HG03565 (cell line): ENCODE results near the gene LMNB1.
A peak's percentile ranks its signal among the peaks of the same experiment; 100 is the strongest.
"Not testable (repeated sequence)": the region's sequence is repeated elsewhere in the genome, so short reads cannot be mapped to it uniquely, and the experiment has no call there.

Experiments used
- ATAC-seq: cut with Tn5 transposase; IDR thresholded peaks from one replicate; pipeline ENCODE4 v1.9.1; 2021; ENCODE audit warnings: mild to moderate bottlenecking, moderate library complexity; ENCODE audit not compliant: unreplicated experiment

Gene LMNB1

GRCh38 chr5:126818736-126819135 is 41.8 kb downstream of the LMNB1 start:
- ATAC-seq = no peak

- ATAC-seq = no peak
Observed at GRCh38 chr5:126819253-126819652, 42.3 kb downstream of the LMNB1 start.

GRCh38 chr5:126826619-126827215 is 49.8 kb downstream of the LMNB1 start:
- no peak for ATAC-seq

GRCh38 chr5:126829098-126829497 is 52.2 kb downstream of the LMNB1 start:
- ATAC-seq = no peak

DNA sequence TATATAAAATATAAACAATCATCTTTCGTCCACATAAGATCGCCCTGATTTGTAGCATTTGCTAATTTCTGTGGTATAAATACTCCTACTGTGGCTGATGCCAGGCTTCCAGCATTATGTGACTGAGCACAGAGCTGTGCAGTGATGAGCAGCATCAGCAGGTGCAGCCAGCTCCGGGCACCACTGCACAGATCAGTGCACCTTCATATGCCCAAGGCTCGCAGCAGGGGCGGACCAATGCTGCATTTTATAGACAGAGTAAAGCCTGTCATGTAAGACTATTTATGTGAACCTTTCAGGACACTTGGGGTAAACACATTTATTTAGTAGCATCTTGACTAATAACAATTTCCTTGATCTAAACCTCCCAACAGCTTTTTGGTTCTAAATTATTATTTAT is 53.1 kb downstream of the LMNB1 start:
- no peak for ATAC-seq

- ATAC-seq = no peak
Observed at GRCh38 chr5:126831156-126831555, 54.2 kb downstream of the LMNB1 start.

DNA sequence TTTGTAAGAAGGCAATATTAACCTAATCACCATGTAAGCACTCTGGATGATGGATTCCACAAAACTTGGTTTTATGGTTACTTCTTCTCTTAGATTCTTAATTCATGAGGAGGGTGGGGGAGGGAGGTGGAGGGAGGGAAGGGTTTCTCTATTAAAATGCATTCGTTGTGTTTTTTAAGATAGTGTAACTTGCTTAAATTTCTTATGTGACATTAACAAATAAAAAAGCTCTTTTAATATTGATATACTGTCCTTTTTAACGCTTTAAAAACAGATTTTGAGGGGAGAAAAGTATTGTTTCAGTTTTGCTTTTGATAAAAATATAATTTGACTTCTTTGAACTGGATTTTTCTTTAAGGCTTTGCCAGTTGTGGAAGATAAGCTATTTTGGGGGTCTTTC is 59.8 kb downstream of the LMNB1 start:
- ATAC-seq = no peak

DNA sequence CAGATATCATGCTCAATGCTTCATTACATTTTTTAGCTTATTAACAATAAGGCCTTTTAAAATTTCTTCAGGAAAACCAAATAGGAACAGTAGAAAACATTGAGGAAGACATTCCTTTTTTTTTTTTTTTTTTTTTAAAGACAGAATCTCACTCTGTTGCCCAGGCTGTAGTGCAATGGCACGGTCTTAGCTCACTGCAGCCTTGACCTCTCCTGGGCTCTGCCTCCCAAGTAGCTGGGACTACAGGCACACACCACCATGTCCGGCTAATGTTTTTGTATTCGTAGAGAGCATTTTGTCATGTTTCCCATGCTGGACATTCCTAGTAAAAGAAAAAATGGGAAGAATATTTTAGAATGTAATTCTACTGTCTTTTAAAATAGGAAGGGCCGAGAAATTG is 60.3 kb downstream of the LMNB1 start:
- no peak for ATAC-seq

- no peak for ATAC-seq
Observed at GRCh38 chr5:126837906-126838539, 61.1 kb downstream of the LMNB1 start.

- not testable (repeated sequence) for ATAC-seq
Observed at GRCh38 chr5:126839407-126839806, 62.5 kb downstream of the LMNB1 start.

DNA sequence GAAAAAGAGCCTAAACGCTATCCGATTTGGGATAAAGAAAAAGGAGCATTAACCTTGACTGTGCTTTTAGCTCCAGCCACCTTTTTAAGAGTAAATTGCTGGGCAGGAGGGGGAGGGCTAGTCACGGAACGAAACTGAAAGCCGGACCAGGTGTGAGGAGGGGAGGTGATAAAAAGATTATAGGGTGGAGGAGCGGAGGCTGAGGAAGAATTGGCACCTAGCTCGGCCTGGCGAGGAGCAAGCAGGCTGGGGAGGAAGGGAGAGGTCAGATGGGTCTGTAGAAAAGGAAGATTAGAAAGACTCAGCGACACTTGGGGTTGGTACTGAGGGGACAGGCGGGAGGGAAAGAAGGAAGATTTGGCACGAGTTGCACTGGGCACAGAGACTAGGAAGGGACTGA is 66.4 kb downstream of the LMNB1 start:
- not testable (repeated sequence) for ATAC-seq

- peak; percentile 71 for ATAC-seq
Observed at GRCh38 chr5:126845470-126846070, 68.6 kb downstream of the LMNB1 start.

DNA sequence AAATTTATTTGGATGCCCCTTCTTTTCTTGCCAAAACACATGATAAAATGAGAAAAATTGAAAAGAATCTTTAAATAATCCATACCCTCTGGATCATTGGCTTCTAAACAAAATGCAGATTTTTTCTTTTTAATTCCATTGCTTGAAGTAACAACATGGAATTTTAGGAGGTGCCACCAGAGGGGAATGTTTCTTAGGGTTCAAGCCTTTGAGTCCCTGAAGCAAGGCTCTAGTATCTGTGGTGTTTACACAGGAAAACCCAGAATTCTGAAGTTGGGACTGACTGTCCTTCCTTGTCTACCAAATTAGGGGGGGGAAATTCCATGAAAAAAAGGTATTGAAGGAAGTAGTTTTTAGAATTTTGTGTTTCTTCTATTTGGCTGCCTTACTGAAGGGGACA is 69.4 kb downstream of the LMNB1 start:
- ATAC-seq = no peak

- ATAC-seq = no peak
Observed at GRCh38 chr5:126846744-126847455, 70.0 kb downstream of the LMNB1 start.

GRCh38 chr5:126847456-126847820 is 70.5 kb downstream of the LMNB1 start:
- ATAC-seq = no peak

DNA sequence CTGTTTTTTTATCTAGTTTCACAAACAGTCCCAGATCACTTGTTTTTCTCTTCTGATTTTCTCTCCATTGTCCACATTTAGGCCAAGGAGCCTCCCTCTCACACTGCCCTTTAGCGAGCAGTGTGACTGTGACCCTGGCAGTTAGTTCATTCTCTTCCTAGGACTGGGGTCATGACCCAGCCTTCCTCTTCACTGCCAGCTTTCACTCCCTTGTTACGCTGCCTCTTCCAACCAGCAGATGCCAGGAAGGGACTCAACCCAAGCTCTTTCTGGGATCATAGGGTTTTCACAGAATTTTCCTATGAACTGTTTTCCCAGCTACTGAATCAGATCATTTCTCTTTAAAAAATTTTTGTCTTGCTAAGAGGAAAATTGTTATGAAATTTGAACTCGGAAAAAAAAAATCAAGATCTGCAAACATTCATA is 70.9 kb downstream of the LMNB1 start:
- no peak for ATAC-seq

DNA sequence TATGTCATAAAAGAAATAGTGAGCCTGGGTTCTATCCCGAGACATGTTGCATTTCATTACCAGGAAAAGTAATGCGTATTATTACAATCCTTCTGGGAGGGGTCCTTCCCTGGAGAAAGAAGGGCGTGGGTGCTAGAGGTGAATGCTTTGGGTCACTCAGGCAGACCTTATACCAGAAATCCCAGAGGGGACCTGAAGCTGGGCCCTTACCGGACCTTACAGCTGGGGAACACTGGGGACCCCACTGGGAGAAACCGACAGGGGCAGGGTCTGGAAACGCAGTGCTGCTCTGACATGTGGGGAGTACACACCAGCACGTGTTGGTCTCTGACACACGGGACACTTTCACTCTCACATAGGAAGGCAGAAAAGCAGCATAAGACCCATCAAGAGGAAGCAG is 71.3 kb downstream of the LMNB1 start:
- ATAC-seq = no peak

- ATAC-seq = no peak
Observed at GRCh38 chr5:126849101-126849678, 72.3 kb downstream of the LMNB1 start.

DNA sequence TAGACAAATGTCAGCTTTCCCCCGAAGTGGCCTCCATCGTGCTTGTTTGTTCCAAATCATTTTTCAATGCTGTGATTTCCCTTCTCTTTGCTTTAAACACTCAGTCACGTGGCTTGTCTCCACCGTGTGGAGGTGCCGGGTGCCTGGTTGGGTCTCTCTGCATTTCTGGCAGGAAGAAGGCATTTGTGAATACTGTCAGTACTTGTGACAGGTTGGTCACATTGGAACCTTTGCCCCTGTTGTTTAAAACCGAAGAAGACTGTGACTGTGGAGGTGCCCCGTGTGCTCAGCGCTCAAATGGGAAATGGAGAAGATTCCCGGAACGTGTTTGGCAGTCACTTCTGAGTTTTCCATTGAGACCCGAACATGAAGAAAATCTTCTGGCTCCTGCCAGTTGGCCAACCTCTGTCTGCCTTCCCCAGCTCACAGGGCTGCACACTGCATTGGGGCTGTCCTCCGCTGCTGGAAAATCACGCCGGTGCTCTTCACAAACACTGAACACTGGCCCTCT is 74.6 kb downstream of the LMNB1 start:
- ATAC-seq = no peak

DNA sequence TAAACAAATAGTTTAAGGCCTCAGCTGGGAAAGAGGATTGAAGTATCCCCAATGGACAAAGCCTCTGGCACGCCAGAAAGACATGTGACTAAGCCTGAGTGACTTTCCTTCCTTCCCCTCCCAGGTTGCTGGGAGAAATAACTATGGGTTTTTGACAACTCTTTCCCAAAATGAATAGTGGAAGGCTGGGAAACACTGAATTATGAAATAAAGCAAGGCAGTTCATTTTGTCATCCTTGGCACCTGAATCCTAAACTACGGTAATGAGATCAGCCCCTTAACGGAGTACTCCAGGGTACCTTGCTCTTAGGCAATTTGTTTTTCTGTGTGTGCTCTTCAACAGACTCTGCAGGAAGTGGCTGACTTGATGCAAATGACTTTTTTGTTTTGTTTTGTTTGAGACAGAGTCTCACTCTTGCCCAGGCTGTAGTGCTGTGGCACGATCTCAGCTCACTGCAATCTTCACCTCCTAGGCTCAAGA is 75.2 kb downstream of the LMNB1 start:
- ATAC-seq = peak; percentile 83

GRCh38 chr5:126852841-126853271 is 75.9 kb downstream of the LMNB1 start:
- no peak for ATAC-seq
